ENCODE results near the gene ORAI2. TPM values are rescaled to one million over a fixed set of nuclear protein-coding genes. Genes with fewer than 3 reads are reported as not detected.

The ORAI2 gene
- total RNA-seq, 2 experiments from 2014 or later, result 59.5 to 61.9 TPM

Other genes with a start within 250 kb of the ORAI2 start
- gene SH2B2, start 146.7 kb upstream of the ORAI2 start, total RNA-seq, result 1 to 10 TPM; 2.1 to 2.3 TPM
- under 1 TPM in 1 of 2 experiments, not detected in 1; 0.13 TPM for gene SPDYE6, start 77.1 kb upstream of the ORAI2 start, total RNA-seq
- gene PRKRIP1, start 37.2 kb upstream of the ORAI2 start, total RNA-seq, result 10 to 100 TPM; 27.2 to 28.3 TPM
- 10 to 100 TPM in 1 of 2 experiments, 1 to 10 TPM in 1; 9.4 to 10.4 TPM for gene ALKBH4, start 31.3 kb downstream of the ORAI2 start, total RNA-seq
- 10 to 100 TPM; 19.5 to 19.8 TPM for gene LRWD1, start 31.4 kb downstream of the ORAI2 start, total RNA-seq
- 10 to 100 TPM; 41.7 to 46.5 TPM for gene POLR2J, start 45.3 kb downstream of the ORAI2 start, total RNA-seq
- 1 to 10 TPM; 8.7 to 9.6 TPM for gene RASA4B, start 84.2 kb downstream of the ORAI2 start, total RNA-seq
- 10 to 100 TPM; 13.2 to 14.0 TPM for gene UPK3BL2, start 110.1 kb downstream of the ORAI2 start, total RNA-seq
- under 1 TPM in 1 of 2 experiments, not detected in 1; 0.15 TPM for gene SPDYE2, start 117.7 kb downstream of the ORAI2 start, total RNA-seq
- 10 to 100 TPM; 24.9 to 25.0 TPM for gene POLR2J3, start 139.0 kb downstream of the ORAI2 start, total RNA-seq
- gene RASA4, start 183.2 kb downstream of the ORAI2 start, total RNA-seq, result 10 to 100 TPM; 26.6 to 27.8 TPM
- gene UPK3BL1, start 209.2 kb downstream of the ORAI2 start, total RNA-seq, result 10 to 100 TPM; 12.2 to 13.9 TPM
- gene SPDYE2B, start 216.7 kb downstream of the ORAI2 start, total RNA-seq, result under 1 TPM in 1 of 2 experiments, not detected in 1; 0.15 TPM
- 1 to 10 TPM; 8.4 to 8.8 TPM for gene POLR2J2, start 238.1 kb downstream of the ORAI2 start, total RNA-seq

Measured in activated CD4-positive, alpha-beta memory T cell treated with anti-CD3 and anti-CD28 coated beads, Interleukin-2, amount 10 ng/mL, durations not matched to agents 7 days and 5 days (primary cell).